Large intestine (tissue), 3 donors: ENCODE data around the gene ENTHD1. TPM values are rescaled to one million over a fixed set of nuclear protein-coding genes. Genes with fewer than 3 reads are reported as not detected.
A peak's percentile ranks its signal among the peaks of the same experiment; 100 is the strongest.

Source experiments
- DNase-seq, 2 donors: peaks; one replicate each; pipeline versions ENCODE4 v3.0.0 to v3.0.0-alpha.2; 2013
- H3K27ac ChIP-seq: one replicate; pipeline ENCODE4 v1.5.1; 2013; ENCODE audit warnings: low read length
- H3K27me3 ChIP-seq: 2 replicates; pipeline ENCODE4 v1.6.1; 2013; ENCODE audit warnings: low read length; ENCODE audit not compliant: control insufficient read depth, insufficient read depth
- H3K36me3 ChIP-seq: 2 replicates; pipeline ENCODE4 v1.6.1; 2013; ENCODE audit warnings: low read length; ENCODE audit not compliant: control insufficient read depth, insufficient read depth
- H3K4me1 ChIP-seq: one replicate; pipeline ENCODE4 v1.6.1; 2013; ENCODE audit warnings: low read length; ENCODE audit not compliant: control insufficient read depth, insufficient read depth
- H3K4me3 ChIP-seq: one replicate; pipeline ENCODE4 v1.5.1; 2013; ENCODE audit warnings: low read length
- H3K9me3 ChIP-seq: one replicate; pipeline ENCODE4 v1.6.1; 2013; ENCODE audit warnings: mild to moderate bottlenecking, low read depth, low read length, moderate library complexity; ENCODE audit not compliant: control insufficient read depth
- WGBS: methylation state at CpG from one replicate; pipeline ENCODE4 v1.1.5; 2013; ENCODE audit warnings: low lambda C conversion rate; ENCODE audit not compliant: insufficient coverage; 5-methylcytosine and 5-hydroxymethylcytosine counted together
- polyA plus RNA-seq: library from polyadenylated mRNA; unstranded; fragments of 120-200 nt; gene quantifications from one replicate; pipeline ENCODE4 v1.2.1, GENCODE V29; 2013

ENTHD1 gene
- polyA plus RNA-seq, 1 donor = 0.06 TPM

GRCh38 chr22:39935612-39936011 is 42.1 kb upstream of the ENTHD1 start:
- Histone ChIP-seq H3K27me3 (no peaks in the 10 kb centered on the region), H3K9me3 (no peaks in the 10 kb centered on the region), H3K36me3 (no peaks in the 10 kb centered on the region), H3K27ac (no peak overlapping the region), H3K4me1 (no peaks in the 10 kb centered on the region), H3K4me3 (no peak overlapping the region)
- 86% methylated on average over 1 of the region's 6 CpGs for WGBS
- DNase-seq = no peak

DNA sequence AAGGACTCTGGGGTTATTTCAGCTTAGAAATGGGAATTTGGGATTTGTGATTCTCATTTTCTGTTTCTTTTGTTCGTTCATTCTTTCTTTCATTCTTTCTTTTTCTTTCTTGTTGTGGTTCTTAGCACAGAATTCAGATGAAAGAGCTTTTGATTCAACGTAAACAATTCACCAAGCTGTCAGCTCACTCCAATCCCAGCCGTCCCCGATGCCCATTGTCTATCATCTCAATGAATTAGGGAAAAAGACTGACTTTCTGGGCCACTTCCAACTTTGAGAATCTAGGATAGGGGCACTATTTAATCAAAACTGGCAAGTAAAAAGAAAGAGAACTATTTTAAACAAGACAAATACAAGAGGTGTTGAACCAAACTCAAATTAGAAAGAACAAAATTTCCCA is 41.6 kb upstream of the ENTHD1 start:
- WGBS = 90% methylated on average over 2 of the region's 4 CpGs
- Histone ChIP-seq H3K27ac (no peak overlapping the region), H3K36me3 (no peaks in the 10 kb centered on the region), H3K9me3 (no peaks in the 10 kb centered on the region), H3K4me1 (no peaks in the 10 kb centered on the region), H3K27me3 (no peaks in the 10 kb centered on the region), H3K4me3 (no peak overlapping the region)
- DNase-seq = no peak

DNA sequence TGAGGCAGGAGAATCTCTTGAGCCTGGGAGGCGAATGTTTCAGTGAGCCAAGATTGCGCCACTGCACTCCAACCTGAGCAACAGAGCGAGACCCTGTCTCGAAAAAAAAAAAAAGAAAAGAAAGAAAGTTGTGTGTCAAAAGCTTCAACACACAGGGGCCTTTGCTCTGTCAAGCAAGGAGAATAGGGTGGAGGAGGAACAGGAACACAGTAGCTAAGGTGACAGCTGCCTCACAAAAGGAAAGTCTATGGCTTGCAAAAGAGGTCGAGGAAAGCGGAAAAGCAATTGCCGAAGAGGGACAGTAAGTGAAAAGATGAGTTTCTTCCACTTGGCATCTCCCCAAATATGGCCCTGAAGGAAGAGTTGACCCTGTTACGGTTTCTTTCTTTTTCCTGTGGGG is 40.2 kb upstream of the ENTHD1 start:
- Histone ChIP-seq H3K36me3 (no peaks in the 10 kb centered on the region), H3K9me3 (no peaks in the 10 kb centered on the region), H3K4me3 (no peak overlapping the region), H3K4me1 (peaks cover 5% of the 10 kb centered on the region), H3K27me3 (no peaks in the 10 kb centered on the region), H3K27ac (no peak overlapping the region)
- 100% methylated on average over 2 of the region's 8 CpGs for WGBS
- no peak for DNase-seq

- Histone ChIP-seq H3K36me3 (no peaks in the 10 kb centered on the region), H3K27ac (no peak overlapping the region), H3K4me3 (no peak overlapping the region), H3K4me1 (peaks cover 11% of the 10 kb centered on the region), H3K9me3 (no peaks in the 10 kb centered on the region), H3K27me3 (no peaks in the 10 kb centered on the region)
- 67% methylated on average over 2 of the region's 7 CpGs for WGBS
- no peak for DNase-seq
Observed at GRCh38 chr22:39932918-39933649, 39.5 kb upstream of the ENTHD1 start.

- DNase-seq = no peak
- peaks cover 12% of the 10 kb centered on the region for H3K4me1 ChIP-seq
- H3K27ac ChIP-seq = no peak overlapping the region
- H3K4me3 ChIP-seq = no peak overlapping the region
- no CpG with 5 or more reads among the region's 2 CpGs for WGBS
- no peaks in the 10 kb centered on the region for H3K27me3 ChIP-seq
- H3K9me3 ChIP-seq = no peaks in the 10 kb centered on the region
- no peaks in the 10 kb centered on the region for H3K36me3 ChIP-seq
Observed at GRCh38 chr22:39932166-39932565, 38.6 kb upstream of the ENTHD1 start.

GRCh38 chr22:39931251-39931650 is 37.7 kb upstream of the ENTHD1 start:
- Histone ChIP-seq H3K9me3 (no peaks in the 10 kb centered on the region), H3K27ac (no peak overlapping the region), H3K27me3 (no peaks in the 10 kb centered on the region), H3K36me3 (no peaks in the 10 kb centered on the region), H3K4me1 (peaks cover 20% of the 10 kb centered on the region), H3K4me3 (no peak overlapping the region)
- DNase-seq = no peak
- 80% methylated on average over 1 of the region's 2 CpGs for WGBS

- Histone ChIP-seq H3K9me3 (no peaks in the 10 kb centered on the region), H3K4me3 (no peak overlapping the region), H3K4me1 (peaks cover 28% of the 10 kb centered on the region), H3K27ac (no peak overlapping the region), H3K27me3 (no peaks in the 10 kb centered on the region), H3K36me3 (no peaks in the 10 kb centered on the region)
- DNase-seq = peak in 1 of 2 donors; percentile 34
- WGBS = no CpG with 5 or more reads among the region's 4 CpGs
Observed at GRCh38 chr22:39928536-39929520, 35.3 kb upstream of the ENTHD1 start.

DNA sequence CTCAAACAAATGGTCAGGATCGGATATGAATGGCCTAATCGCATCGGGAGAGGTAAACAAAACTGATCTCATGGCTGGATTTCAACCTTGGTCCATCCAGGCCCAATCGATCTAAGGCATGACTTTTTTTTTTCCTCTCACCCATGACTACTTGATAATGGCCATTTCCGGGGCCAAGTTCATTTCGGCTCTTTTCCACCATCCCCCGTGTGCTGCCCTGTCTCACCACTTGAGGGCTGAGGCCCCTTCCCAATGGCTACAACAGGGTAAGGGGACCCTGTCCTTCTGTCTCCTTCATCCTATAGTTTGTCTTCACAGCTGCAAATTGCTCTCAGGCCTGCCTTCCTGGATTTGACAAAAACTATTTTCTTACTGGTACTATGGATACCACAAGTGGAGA is 34.0 kb upstream of the ENTHD1 start:
- Histone ChIP-seq H3K36me3 (no peaks in the 10 kb centered on the region), H3K4me3 (no peak overlapping the region), H3K27ac (no peak overlapping the region), H3K4me1 (peaks cover 28% of the 10 kb centered on the region), H3K27me3 (no peaks in the 10 kb centered on the region), H3K9me3 (no peaks in the 10 kb centered on the region)
- 0% methylated on average over 1 of the region's 7 CpGs for WGBS
- DNase-seq = peak in 1 of 2 donors; percentile 73

- peaks cover 28% of the 10 kb centered on the region for H3K4me1 ChIP-seq
- no CpG with 5 or more reads among the region's 5 CpGs for WGBS
- H3K9me3 ChIP-seq = no peaks in the 10 kb centered on the region
- no peak overlapping the region for H3K27ac ChIP-seq
- no peak for DNase-seq
- no peaks in the 10 kb centered on the region for H3K27me3 ChIP-seq
- H3K4me3 ChIP-seq = no peak overlapping the region
- H3K36me3 ChIP-seq = no peaks in the 10 kb centered on the region
Observed at GRCh38 chr22:39926753-39927152, 33.2 kb upstream of the ENTHD1 start.

- 20% methylated on average over 1 of the region's 8 CpGs for WGBS
- H3K9me3 ChIP-seq = no peaks in the 10 kb centered on the region
- H3K27ac ChIP-seq = no peak overlapping the region
- H3K27me3 ChIP-seq = no peaks in the 10 kb centered on the region
- H3K36me3 ChIP-seq = no peaks in the 10 kb centered on the region
- no peak overlapping the region for H3K4me3 ChIP-seq
- H3K4me1 ChIP-seq = peaks cover 28% of the 10 kb centered on the region
- peak; percentile 42 to 79 for DNase-seq
Observed at GRCh38 chr22:39925909-39926679, 32.5 kb upstream of the ENTHD1 start.
